ENCODE results near the gene ALPP.
"Not testable (repeated sequence)": the region's sequence is repeated elsewhere in the genome, so short reads cannot be mapped to it uniquely, and the experiment has no call there.

The ALPP gene

GRCh38 chr2:232365621-232366321, 12.8 kb upstream of the ALPP start:
- no peak for DNase-seq

DNA sequence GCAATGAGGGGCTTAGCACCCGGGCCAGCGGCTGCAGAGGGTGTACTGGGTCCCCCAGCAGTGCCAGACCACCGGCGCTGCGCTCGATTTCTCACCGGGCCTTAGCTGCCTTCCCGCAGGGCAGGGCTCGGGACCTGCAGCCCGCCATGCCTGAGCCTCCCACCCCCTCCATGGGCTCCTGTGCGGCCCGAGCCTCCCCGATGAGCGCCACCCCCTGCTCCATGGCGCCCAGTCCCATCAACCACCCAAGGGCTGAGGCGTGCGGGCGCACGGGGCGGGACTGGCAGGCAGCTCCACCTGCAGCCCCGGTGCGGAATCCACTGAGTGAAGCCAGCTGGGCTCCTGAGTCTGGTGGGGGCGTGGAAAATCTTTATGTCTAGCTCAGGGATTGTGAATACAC, 12.1 kb upstream of the ALPP start:
- DNase-seq: not testable (repeated sequence)

DNA sequence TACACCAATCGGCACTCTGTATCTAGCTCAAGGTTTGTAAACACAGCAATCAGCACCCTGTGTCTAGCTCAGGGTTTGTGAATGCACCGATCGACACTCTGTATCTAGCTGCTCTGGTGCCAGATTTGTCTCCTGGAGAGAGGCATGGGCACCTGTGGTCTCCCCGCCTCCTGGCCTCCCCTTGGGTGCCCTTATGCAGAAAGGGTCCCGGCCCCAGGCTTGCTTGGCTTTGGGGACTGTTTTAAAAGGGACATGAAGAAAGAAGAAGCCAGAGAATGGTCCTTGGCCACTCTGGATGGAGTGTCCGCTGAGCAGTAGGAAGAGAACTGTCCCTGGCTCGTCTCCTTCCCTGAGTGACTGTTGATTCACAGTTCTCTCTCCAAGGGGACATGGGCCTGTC, 11.5 kb upstream of the ALPP start:
- no peak for DNase-seq

DNA sequence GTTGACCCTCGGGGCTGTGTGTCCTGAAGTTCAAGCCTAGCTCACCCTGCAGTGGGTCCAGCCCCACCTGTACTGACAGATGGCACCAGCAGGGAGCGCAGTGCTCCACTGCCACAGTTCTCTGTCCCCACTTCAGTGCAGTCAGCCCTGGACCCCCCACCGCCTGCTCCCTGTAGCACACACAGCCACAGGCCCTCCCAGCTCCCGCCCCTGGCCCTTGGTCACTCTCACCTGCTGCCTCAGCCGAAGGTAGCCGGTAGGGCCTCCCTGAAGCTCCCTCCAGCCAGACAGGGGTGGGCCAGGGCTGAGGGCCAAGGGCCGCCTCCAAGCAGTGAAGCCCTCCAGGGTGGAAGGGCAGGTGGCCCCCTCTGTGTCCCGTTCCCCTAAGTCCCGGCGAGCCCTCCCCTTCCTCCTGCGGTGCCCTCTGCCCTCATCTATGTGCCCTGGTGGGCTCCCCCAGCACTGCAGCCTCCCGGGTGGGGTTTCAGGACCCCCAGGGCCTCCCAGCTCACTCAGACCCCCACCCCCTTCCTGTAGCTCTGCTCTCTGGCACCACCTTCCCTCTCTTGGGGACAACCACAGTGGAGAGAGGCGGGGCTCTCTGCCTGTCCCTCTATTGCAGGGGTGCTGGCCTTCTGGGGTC, 10.8 kb upstream of the ALPP start:
- DNase-seq: no peak

DNA sequence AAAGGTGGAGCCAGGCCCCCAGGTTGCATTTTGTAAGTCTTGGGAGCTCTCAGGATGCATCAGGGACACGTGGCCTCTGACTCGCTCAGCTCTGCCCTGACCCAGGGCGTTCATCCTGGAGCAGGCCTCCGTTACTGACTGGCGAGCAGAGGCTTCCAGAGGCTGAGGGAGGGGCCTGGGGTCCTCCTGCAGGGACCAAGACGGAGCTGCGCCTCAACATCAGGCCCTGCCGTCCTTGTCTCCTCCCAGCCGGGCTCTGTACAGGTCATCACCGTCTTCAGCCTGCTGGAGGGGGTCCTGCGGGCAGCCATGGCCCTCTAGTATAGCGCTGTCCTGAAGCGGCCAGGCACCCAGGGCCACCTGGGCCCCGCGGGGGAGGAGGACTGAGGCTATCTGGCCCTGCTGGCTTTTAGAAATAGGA, 10.2 kb upstream of the ALPP start:
- no peak for DNase-seq

- no peak for DNase-seq
Observed at GRCh38 chr2:232369126-232369951, 9.2 kb upstream of the ALPP start.

- not testable (repeated sequence) for DNase-seq
Observed at GRCh38 chr2:232370007-232370406, 8.5 kb upstream of the ALPP start.

DNA sequence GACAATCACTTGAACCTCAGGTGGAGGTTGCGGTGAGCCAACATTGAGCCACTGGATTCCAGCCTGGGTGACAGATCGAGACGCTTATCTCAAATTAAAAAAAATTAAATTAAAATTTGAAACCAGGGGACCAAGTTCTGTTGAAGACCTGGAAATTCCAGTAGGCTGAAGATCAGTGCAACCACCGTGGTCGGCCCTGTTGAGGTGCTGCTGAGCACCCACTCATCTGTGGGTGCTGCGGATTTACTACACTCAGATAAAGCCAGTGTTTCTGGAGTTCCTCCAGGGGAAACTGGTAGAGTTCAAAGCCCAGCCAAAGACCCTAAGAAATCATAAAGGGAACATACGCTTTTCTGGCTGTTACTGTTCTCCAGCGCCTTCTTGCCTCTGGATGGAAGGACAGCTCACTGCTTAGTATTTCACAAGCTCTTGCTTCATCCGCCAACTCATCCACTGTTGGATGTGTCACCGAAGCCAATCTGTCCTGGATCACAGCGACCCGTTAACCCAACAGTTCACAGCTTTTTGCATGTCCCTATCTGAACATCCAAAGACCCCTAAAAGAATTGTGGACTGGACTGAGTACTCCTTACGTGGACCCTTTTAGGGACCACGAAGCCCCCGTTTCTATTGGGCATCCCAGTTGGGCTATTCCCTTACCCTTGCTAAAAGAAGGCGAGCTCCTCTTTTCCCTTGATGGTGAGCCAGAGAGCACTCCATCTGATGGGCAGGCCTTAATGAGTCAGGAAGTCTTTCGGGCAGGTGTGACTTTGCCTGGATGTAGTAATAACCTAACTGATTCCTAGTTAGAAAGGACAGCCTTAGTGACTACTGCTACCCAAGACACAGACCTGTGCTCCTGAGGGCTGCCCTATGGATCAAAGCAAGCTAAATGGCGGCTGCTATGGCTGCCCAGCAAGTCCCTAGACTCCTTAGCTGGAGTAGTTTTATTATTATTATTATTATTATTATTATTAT, 6.0 kb upstream of the ALPP start:
- DNase-seq: no peak

GRCh38 chr2:232374356-232374755, 4.2 kb upstream of the ALPP start:
- DNase-seq: no peak

- no peak for DNase-seq
Observed at GRCh38 chr2:232375164-232375563, 3.4 kb upstream of the ALPP start.

- no peak for DNase-seq
Observed at GRCh38 chr2:232376260-232376659, 2.3 kb upstream of the ALPP start.

- no peak for DNase-seq
Observed at GRCh38 chr2:232376713-232377112, 1.8 kb upstream of the ALPP start.

- DNase-seq: no peak
Observed at GRCh38 chr2:232377319-232377718, 1.2 kb upstream of the ALPP start.

GRCh38 chr2:232377841-232378734, 463 bp upstream of the ALPP start:
- no peak for DNase-seq

DNA sequence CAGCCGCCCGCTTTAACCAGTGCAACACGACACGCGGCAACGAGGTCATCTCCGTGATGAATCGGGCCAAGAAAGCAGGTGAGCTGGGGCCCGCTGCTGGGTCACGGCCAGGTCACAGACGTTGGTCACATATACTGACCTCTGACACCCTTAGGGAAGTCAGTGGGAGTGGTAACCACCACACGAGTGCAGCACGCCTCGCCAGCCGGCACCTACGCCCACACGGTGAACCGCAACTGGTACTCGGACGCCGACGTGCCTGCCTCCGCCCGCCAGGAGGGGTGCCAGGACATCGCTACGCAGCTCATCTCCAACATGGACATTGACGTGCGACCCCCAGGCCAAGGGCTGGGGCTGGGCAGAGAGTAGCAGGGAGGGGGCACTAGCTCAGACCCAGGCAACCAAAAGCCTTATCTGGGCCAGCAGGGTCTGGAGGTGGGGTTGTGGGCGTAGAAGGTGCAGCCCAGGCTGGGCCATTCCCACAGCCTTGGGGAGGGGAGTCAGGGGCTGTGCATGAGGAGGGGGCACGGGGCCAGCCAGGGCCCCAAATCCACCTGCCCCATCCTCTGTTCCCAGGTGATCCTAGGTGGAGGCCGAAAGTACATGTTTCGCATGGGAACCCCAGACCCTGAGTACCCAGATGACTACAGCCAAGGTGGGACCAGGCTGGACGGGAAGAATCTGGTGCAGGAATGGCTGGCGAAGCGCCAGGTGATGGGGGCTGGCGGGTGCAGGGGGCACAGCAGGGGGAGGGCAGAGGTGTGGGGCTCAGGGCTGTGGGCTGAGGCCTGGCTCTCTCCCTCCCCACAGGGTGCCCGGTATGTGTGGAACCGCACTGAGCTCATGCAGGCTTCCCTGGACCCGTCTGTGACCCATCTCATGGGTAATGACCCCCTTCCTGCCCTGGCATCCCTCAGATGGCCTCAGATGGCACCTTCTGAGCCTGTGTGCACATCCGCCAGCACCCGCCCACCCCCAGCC, 1.3 kb downstream of the ALPP start:
- not testable (repeated sequence) for DNase-seq

DNA sequence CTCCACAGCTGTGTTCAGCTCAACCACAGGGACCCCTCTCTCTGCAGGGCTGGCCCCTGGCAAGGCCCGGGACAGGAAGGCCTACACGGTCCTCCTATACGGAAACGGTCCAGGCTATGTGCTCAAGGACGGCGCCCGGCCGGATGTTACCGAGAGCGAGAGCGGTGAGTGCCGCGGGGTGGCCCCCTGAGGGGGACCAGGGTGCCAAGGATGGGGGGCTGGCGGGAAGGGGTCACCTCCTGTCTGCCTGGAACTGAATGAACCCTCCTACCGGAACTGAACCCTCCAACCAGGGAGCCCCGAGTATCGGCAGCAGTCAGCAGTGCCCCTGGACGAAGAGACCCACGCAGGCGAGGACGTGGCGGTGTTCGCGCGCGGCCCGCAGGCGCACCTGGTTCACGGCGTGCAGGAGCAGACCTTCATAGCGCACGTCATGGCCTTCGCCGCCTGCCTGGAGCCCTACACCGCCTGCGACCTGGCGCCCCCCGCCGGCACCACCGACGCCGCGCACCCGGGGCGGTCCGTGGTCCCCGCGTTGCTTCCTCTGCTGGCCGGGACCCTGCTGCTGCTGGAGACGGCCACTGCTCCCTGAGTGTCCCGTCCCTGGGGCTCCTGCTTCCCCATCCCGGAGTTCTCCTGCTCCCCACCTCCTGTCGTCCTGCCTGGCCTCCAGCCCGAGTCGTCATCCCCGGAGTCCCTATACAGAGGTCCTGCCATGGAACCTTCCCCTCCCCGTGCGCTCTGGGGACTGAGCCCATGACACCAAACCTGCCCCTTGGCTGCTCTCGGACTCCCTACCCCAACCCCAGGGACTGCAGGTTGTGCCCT, 2.9 kb downstream of the ALPP start:
- not testable (repeated sequence) for DNase-seq

- no peak for DNase-seq
Observed at GRCh38 chr2:232382331-232383225, 4.0 kb downstream of the ALPP start.

DNA sequence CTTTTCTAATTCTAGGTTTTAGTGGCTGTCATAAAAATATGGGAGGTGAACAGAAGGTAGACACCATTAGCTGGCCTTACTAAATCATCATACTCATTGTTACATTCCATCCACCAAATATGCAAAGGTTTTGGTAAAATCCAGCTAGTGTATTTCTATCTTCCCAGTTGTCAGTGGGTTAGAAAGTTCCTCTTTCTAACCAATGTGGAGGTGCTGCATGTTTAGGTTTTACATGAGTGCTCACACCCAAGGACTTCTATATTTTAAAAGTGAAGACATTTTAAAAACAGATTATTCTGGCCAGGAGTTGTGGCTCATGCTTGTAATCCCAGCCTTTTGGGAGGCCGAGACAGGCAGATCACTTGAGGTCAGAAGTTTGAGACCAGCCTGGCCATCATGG, 5.9 kb downstream of the ALPP start:
- no peak for DNase-seq

Measured in NCI-H774 (cell line).